Measurements from ENCODE around the gene SNHG17. TPM values are rescaled to one million over a fixed set of nuclear protein-coding genes. Genes with fewer than 3 reads are reported as not detected.
"Not testable (repeated sequence)": the region's sequence is repeated elsewhere in the genome, so short reads cannot be mapped to it uniquely, and the experiment has no call there.

SNHG17 gene
- total RNA-seq, 4 donors from 2014 or later: 45.6 to 72.5 (median 57.9) TPM

- no peaks in the 10 kb centered on the region for H3K27me3 ChIP-seq
- H3K36me3 ChIP-seq: no peaks in the 10 kb centered on the region
- peaks cover 26% of the 10 kb centered on the region for H3K4me1 ChIP-seq
- peak; percentile 99 for DNase-seq (ENCODE audit: low spot score in 2 of 2)
- peak within 1 kb of the TSS; percentile 88 for H3K4me3 ChIP-seq
- 0% methylated on average over 25 of the region's 81 CpGs for WGBS
- TF ChIP-seq CTCF (IDR thresholded peaks at IDR 0.05) (peak in 1 of 2 donors; percentile 41), EP300 (IDR thresholded peaks at IDR 0.05) (no peak), POLR2AphosphoS5 (IDR thresholded peaks at IDR 0.05) (peak in 1 of 3 donors; percentile 55), POLR2A (IDR thresholded peaks at IDR 0.05) (no peak)
- peak within 1 kb of the TSS; percentile 90 for H3K27ac ChIP-seq
- H3K9me3 ChIP-seq: no peaks in the 10 kb centered on the region
These were observed 37.6 kb upstream of the SNHG17 start, which contains the start of gene RALGAPB for GRCh38 chr20:38472513-38473366. Gene RALGAPB (plus strand): TSS chr20:38472843. CDS start chr20:38488433, 15,590 bp downstream.

GRCh38 chr20:38471987-38472512 lies 36.9 kb upstream of the SNHG17 start:
- no peaks in the 10 kb centered on the region for H3K36me3 ChIP-seq
- peaks cover 26% of the 10 kb centered on the region for H3K4me1 ChIP-seq
- H3K27ac ChIP-seq: peak overlapping the region; percentile 59
- no peak for DNase-seq (ENCODE audit: low spot score in 2 of 2)
- no peak for TF ChIP-seq POLR2A (IDR thresholded peaks at IDR 0.05)
- TF ChIP-seq CTCF (IDR thresholded peaks at IDR 0.05): no peak
- no peak for TF ChIP-seq POLR2AphosphoS5 (IDR thresholded peaks at IDR 0.05)
- no peak for TF ChIP-seq EP300 (IDR thresholded peaks at IDR 0.05)
- 19% methylated on average over 12 of the region's 12 CpGs for WGBS
- peak overlapping the region; percentile 88 for H3K4me3 ChIP-seq
- H3K27me3 ChIP-seq: no peaks in the 10 kb centered on the region
- H3K9me3 ChIP-seq: no peaks in the 10 kb centered on the region

- DNase-seq (ENCODE audit: low spot score in 2 of 2): no peak
- Histone ChIP-seq H3K9me3 (no peaks in the 10 kb centered on the region), H3K4me1 (peaks cover 26% of the 10 kb centered on the region), H3K27me3 (no peaks in the 10 kb centered on the region), H3K27ac (peak overlapping the region; percentile 59), H3K36me3 (no peaks in the 10 kb centered on the region), H3K4me3 (no peak overlapping the region)
- 91% methylated on average over 1 of the region's 1 CpG for WGBS
- TF ChIP-seq CTCF (IDR thresholded peaks at IDR 0.05) (no peak), EP300 (IDR thresholded peaks at IDR 0.05) (no peak), POLR2A (IDR thresholded peaks at IDR 0.05) (no peak), POLR2AphosphoS5 (IDR thresholded peaks at IDR 0.05) (no peak)
These were observed 36.1 kb upstream of the SNHG17 start for GRCh38 chr20:38471245-38471644.

GRCh38 chr20:38466983-38467382 lies 31.9 kb upstream of the SNHG17 start:
- Histone ChIP-seq H3K9me3 (no peaks in the 10 kb centered on the region), H3K36me3 (no peaks in the 10 kb centered on the region), H3K4me3 (no peak overlapping the region), H3K27ac (no peak overlapping the region), H3K27me3 (no peaks in the 10 kb centered on the region), H3K4me1 (peaks cover 7% of the 10 kb centered on the region)
- TF ChIP-seq CTCF (IDR thresholded peaks at IDR 0.05) (no peak), EP300 (IDR thresholded peaks at IDR 0.05) (no peak), POLR2A (IDR thresholded peaks at IDR 0.05) (no peak), POLR2AphosphoS5 (IDR thresholded peaks at IDR 0.05) (no peak)
- WGBS: 75% methylated on average over 3 of the region's 3 CpGs
- DNase-seq (ENCODE audit: low spot score in 2 of 2): no peak

GRCh38 chr20:38466171-38466570 lies 31.0 kb upstream of the SNHG17 start:
- TF ChIP-seq EP300 (IDR thresholded peaks at IDR 0.05) (no peak), CTCF (IDR thresholded peaks at IDR 0.05) (no peak), POLR2A (IDR thresholded peaks at IDR 0.05) (no peak), POLR2AphosphoS5 (IDR thresholded peaks at IDR 0.05) (no peak)
- Histone ChIP-seq H3K9me3 (no peaks in the 10 kb centered on the region), H3K27ac (no peak overlapping the region), H3K27me3 (no peaks in the 10 kb centered on the region), H3K4me1 (no peaks in the 10 kb centered on the region), H3K4me3 (no peak overlapping the region), H3K36me3 (no peaks in the 10 kb centered on the region)
- no peak for DNase-seq (ENCODE audit: low spot score in 2 of 2)
- 73% methylated on average over 2 of the region's 2 CpGs for WGBS

GRCh38 chr20:38461569-38461968 lies 26.4 kb upstream of the SNHG17 start:
- not testable (repeated sequence) for H3K9me3 ChIP-seq; H3K4me3 ChIP-seq; H3K27me3 ChIP-seq; H3K36me3 ChIP-seq; H3K4me1 ChIP-seq; DNase-seq (ENCODE audit: low spot score in 2 of 2); H3K27ac ChIP-seq
- no CpG with 5 or more reads among the region's 30 CpGs for WGBS

GRCh38 chr20:38461167-38461566 lies 26.0 kb upstream of the SNHG17 start:
- not testable (repeated sequence) for H3K27ac ChIP-seq, H3K4me1 ChIP-seq, H3K36me3 ChIP-seq, H3K27me3 ChIP-seq, H3K9me3 ChIP-seq, H3K4me3 ChIP-seq
- whole genome bisulfite sequencing: no CpG with 5 or more reads among the region's 33 CpGs
- peak in 1 of 2 donors; percentile 8 for DNase-seq (ENCODE audit: low spot score in 2 of 2)

- H3K27ac ChIP-seq; H3K27me3 ChIP-seq; H3K4me1 ChIP-seq; DNase-seq (ENCODE audit: low spot score in 2 of 2); H3K9me3 ChIP-seq; H3K36me3 ChIP-seq; H3K4me3 ChIP-seq: not testable (repeated sequence)
- 31% methylated on average over 1 of the region's 2 CpGs for WGBS
These were observed 25.5 kb upstream of the SNHG17 start for GRCh38 chr20:38460631-38461030.
